Measurements from ENCODE around the gene SLC38A1.
"Not testable (repeated sequence)": the region's sequence is repeated elsewhere in the genome, so short reads cannot be mapped to it uniquely, and the experiment has no call there.

SLC38A1 gene

GRCh38 chr12:46263140-46264016, 5.5 kb downstream of the SLC38A1 start:
- no peak for DNase-seq

GRCh38 chr12:46261646-46262045, 7.2 kb downstream of the SLC38A1 start:
- no peak for DNase-seq

DNA sequence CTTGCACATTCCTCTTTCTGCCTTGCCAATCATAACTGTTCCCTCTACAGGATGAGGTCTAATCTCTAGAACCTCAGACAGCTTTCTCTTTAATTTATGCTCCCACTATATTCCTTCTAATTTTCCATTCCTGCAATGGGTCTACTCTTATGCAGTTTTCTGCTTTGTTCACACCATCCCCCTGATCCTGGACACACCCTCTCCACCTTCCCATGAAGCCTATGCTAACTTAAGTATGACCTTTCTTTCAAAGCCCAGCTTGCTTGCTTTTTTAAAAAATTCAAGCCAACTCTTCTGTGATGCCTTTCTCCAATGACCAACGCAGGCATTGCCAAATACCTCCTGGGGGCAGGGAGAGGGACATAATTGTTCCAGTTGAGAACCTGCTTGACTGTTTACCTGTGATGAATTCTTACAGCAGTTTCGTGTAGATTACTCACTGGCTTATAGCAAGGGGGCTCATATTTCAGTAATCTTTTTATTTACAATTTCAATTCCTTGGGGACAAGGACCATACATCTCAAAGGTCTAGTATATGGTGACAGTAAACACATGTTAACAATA, 7.8 kb downstream of the SLC38A1 start:
- DNase-seq = no peak

DNA sequence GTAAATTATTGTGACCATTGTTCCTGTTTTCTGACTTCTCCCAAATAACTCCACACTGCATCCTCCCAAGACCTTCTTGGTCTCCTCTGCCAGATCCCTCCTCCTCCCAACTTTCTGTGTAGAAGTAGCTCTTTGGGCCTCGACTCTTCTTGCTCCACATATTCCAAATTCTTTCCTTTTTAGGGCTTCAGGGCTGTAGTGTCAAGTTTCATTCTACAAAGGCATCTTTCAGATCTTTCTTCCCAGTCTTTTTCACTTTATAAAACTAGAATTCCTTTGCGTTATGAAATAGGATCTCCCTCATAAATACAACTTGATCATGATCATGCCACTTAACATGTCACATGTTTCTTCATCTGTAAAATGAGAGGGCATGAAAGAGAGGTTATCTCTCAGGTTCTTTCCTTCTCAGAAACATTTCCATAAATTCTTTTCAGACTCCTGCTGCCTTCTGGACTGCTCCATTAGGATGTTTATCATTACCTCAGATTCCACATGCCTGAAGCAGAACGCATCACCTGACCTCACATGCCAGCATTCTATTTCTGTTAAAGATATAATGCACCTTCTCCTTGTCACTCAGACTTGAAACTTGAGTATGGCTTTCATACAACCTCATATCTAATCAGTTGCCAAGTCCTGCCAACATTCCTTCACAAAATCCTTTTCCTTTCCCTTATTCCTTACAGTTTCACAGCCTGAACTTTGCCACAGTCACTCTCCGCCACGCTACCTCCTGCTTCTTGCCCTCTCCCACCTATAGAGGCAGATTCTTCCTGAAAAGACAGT, 8.5 kb downstream of the SLC38A1 start:
- no peak for DNase-seq

DNA sequence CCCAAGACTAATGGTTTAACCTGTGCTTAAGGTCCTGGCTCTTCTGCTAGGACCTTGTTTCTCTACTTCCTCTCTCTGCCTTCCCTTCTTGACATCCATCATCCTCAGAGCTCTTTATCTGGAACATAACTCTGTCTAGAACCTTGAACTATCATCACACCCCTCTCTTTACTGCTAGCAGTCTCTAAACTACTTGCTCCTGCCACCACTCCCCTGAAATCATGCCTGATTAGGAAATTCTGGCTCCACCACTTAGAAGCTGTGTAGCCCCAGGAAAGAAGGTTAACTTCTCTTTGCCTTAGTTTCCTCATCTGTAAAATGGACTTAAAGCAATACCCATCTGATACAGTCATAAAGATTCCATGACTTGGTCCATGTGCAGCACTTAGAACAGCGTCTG, 9.1 kb downstream of the SLC38A1 start:
- no peak for DNase-seq

DNA sequence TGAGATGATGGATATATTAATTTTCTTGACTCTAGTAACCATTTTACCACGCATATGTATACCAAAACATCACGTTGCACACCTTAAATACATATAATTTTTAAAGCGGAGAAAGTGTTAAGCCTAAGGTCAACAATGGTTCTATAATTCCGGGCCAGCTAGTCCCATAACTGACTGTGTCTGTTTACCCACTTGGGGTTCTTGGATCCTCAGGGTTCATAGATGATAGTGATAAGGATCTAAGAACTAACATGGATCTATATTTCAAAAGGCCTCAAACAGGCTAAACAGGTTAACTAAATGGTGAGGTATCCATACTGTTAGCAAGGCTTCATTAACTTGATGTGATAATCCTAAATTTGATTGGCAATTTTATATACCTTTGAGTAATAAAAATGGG, 9.8 kb downstream of the SLC38A1 start:
- DNase-seq = no peak

- no peak for DNase-seq
Measured at GRCh38 chr12:46258129-46258528, 10.7 kb downstream of the SLC38A1 start.

DNA sequence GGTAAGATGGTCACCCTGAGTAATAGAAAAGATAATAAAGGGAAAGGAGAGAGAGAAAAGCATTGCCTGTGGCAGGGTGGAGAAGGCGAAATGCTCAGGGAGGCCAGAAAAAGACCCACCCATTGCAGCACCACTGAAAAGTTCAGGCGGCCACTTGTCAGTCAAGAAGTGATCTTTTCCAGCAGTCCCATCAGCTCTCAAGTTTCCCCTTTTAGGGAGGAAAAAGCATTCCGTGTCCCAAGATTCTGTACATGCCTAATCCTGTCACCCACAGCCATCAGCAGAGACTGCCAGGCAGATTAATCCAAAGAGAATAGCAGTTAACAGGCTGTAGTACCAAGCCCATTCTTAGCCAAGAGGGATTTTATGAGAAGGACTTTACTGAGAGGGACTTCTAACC, 11.9 kb downstream of the SLC38A1 start:
- DNase-seq = no peak

GRCh38 chr12:46253544-46254162, 15.2 kb downstream of the SLC38A1 start:
- DNase-seq = no peak

DNA sequence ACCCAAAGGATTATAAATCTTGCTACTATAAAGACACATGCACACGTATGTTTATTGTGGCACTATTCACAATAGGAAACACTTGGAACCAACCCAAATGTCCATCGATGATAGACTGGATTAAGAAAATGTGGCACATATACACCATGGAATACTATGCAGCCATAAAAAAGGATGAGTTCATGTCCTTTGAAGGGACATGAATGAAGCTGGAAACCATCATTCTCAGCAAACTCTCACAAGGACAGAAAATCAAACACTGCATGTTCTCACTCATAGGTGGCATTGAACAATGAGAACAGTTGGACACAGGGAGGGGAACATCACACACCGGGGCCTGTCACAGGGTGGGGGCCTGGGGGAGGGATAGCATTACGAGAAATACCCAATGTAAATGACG, 16.8 kb downstream of the SLC38A1 start:
- DNase-seq = not testable (repeated sequence)

DNA sequence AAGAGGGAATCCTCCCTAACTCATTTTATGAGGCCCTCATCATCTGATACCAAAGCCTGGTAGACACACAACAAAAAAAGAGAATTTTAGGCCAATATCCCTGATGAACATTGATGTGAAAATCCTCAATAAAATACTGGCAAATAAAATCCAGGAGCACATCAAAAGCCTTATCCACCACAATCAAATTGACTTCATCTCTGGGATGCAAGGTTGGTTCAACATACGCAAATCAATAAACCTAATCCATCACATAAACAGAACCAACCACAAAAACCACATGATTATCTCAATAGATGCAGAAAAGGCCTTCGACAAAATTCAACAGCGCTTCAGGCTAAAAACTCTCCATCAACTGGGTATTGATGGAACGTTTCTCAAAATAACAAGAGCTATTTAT, 18.9 kb downstream of the SLC38A1 start:
- DNase-seq = not testable (repeated sequence)

DNA sequence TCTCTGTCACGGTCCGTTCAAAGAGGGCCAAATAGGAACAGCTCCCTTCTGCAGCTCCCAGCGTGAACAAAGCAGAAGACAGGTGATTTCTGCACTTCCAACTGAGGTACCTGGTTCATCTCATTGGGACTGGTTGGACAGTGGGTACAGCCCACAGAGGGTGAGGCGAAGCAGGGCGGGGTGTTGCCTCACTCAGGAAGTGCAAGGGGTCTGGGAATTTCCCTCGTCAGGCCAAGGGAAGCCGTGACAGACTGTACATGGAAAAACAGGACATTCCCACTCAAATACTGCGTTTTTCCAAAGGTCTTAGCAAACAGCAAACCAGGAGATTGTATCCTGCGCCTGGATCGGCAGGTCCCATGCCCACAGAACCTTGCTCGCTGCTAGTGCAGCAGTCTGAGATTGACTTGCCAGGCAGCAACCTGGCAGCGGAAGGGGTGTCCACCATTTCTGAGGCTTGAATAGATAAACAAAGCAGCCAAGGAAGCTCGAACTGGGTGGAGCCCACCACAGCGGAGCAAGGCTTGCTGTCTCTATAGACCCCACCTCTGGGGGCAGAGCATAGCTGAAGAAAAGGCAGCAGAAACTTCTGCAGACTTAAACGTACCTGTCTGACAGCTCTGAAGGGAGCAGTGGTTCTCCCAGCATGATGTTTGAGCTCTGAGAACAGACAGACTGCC, 22.7 kb downstream of the SLC38A1 start:
- no peak for DNase-seq

- DNase-seq = no peak
Measured at GRCh38 chr12:46244997-46245396, 23.8 kb downstream of the SLC38A1 start.

- no peak for DNase-seq
Measured at GRCh38 chr12:46244273-46244915, 24.4 kb downstream of the SLC38A1 start.

DNA sequence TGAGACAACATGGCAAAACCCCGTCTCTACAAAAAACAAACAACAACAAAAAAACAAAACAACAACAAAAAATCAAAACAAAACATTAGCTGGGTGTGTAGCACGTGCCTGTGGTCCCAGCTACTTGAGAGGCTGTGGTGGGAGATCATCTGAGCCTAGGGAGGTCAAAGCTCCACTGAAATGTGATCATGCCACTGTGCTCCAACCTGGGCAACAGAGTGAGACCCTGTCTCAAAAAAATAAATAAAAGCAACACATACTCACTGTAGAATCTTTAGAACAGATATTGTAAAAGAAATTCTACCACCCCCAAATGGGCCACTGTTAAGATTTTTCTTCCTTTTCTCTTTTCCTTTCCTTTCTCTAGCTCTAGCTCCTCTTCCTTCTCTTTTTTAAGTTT, 26.3 kb downstream of the SLC38A1 start:
- no peak for DNase-seq

- no peak for DNase-seq
Measured at GRCh38 chr12:46240436-46240835, 28.4 kb downstream of the SLC38A1 start.

DNA sequence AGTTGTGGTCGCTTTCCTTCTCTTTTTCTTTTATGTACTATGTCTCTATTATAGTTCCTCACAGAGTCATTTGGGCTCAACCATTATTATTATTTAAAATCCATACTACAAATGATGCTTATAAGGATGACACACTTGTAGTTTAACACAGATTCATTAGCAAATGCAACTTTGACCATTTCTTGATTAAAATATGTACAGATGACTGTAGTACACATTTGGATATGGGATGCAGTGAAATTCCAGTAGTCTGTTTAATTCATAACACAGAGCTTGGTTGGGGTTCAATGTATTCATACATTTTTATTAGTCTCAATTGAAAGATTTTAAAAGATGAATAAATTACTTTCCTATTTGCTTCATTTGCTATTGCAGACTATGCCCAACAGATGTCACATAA, 30.0 kb downstream of the SLC38A1 start:
- no peak for DNase-seq

DNA sequence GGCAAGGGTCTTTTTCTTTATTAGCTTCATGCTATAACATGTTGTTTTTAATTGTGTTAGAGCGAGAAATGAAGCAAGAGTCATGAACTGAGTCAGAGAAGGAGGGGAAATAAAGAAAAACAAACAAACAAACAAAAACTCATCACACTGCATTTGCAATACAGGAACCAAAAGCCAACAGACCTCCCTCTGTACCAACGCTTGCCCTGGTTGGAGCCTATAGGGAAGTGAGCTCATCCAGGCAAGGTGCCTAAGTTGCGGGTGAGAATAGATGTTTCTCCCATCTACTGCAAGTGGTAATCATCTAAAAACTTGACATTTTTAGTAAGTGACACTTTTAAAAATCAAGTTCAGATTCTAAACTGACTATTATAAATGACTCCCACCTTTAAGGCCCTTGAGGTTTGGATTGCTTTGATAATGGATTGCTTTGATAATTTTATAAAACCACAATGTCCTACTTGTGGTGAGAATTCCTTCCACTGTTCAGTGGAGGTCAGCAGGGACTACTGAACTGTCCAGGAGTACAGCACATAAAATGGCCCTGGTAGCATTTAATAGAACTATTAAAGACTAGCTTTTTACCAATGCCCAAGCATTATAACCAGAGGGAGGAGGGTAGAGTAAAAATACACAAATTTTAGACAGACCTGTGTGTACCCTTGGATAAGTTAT, 31.3 kb downstream of the SLC38A1 start:
- DNase-seq = no peak

DNA sequence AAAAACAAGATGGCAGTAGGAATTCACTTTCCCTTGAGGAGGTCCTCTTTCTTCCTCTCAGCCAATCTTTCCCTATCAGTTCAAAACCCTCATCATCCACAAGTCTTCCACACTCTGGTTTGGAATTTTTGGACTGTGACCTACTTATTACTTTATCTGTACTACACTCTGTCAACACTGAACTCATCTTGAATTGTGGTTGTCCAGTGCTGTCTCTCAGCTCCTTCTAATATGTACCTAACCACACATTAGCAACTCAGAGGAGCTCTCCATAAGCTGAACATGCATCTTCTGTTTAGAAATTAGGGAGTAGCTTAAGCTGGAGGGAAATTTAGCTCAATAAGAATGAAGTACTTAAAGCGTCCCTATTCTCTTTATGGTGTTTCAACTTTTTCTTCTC, 34.8 kb downstream of the SLC38A1 start:
- no peak for DNase-seq

GRCh38 chr12:46233423-46233822, 35.4 kb downstream of the SLC38A1 start:
- DNase-seq = no peak

GRCh38 chr12:46230983-46231382, 37.9 kb downstream of the SLC38A1 start:
- DNase-seq = peak; percentile 58

DNA sequence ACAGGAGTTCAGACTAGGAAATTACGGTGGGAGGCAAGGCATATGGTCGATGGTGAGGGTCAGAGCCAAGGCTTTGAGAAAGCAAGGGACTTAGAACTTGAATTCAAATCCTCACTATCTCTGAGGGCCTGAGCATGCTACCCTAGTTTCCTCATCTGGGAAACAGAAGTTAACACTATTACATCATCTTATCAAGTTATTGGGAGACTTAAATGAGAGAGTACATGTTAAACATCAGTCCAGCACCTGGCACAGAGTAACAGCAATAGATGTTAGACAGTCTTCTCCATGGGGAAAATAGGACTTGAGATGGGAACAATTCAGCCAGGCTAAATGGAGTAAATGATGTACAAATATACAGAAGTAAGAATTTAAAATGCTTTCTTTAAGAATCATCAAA, 38.5 kb downstream of the SLC38A1 start:
- DNase-seq = no peak
